BE2C (cell line): ENCODE data around the gene RALGPS1.

Source experiments
- DNase-seq: peaks from one replicate; pipeline ENCODE4 v3.0.0-alpha.2; 2020
- H3K27me3 ChIP-seq: fragments of 250-450 bp; sonication (Bioruptor Pico); 2 replicates; pipeline ENCODE4 v1.5.1; 2020; ENCODE audit warnings: mild to moderate bottlenecking
- H3K36me3 ChIP-seq: fragments of 250-450 bp; sonication (Bioruptor Pico); 2 replicates; pipeline ENCODE4 v1.5.1; 2020; ENCODE audit warnings: mild to moderate bottlenecking
- H3K4me1 ChIP-seq: fragments of 250-450 bp; sonication (Bioruptor Pico); 2 replicates; pipeline ENCODE4 v1.5.1; 2020
- H3K4me3 ChIP-seq: 2 replicates; pipeline ENCODE4 v1.5.1; 2011; ENCODE audit warnings: low read depth, low read length
- H3K9me3 ChIP-seq: fragments of 250-450 bp; sonication (Bioruptor Pico); 2 replicates; pipeline ENCODE4 v1.5.1; 2020
- CTCF ChIP-seq: IDR thresholded peaks from 2 replicates; pipeline ENCODE4 v1.5.1; 2012; ENCODE audit warnings: mild to moderate bottlenecking, low read depth, low read length

Gene RALGPS1

GRCh38 chr9:127173063-127173462, 258.5 kb downstream of the RALGPS1 start:
- Histone ChIP-seq H3K4me1 (no peaks in the 10 kb centered on the region), H3K4me3 (no peak overlapping the region), H3K9me3 (no peaks in the 10 kb centered on the region), H3K36me3 (no peaks in the 10 kb centered on the region), H3K27me3 (no peaks in the 10 kb centered on the region)
- DNase-seq: no peak
- no peak for TF ChIP-seq CTCF

- H3K9me3 ChIP-seq: no peaks in the 10 kb centered on the region
- no peaks in the 10 kb centered on the region for H3K4me1 ChIP-seq
- no peak for DNase-seq
- H3K4me3 ChIP-seq: no peak overlapping the region
- TF ChIP-seq CTCF: no peak
- H3K27me3 ChIP-seq: no peaks in the 10 kb centered on the region
- H3K36me3 ChIP-seq: no peaks in the 10 kb centered on the region
These were observed 260.1 kb downstream of the RALGPS1 start for GRCh38 chr9:127174386-127175318.

GRCh38 chr9:127175319-127175715, 260.7 kb downstream of the RALGPS1 start:
- Histone ChIP-seq H3K4me3 (no peak overlapping the region), H3K4me1 (no peaks in the 10 kb centered on the region), H3K27me3 (no peaks in the 10 kb centered on the region), H3K9me3 (no peaks in the 10 kb centered on the region), H3K36me3 (no peaks in the 10 kb centered on the region)
- no peak for TF ChIP-seq CTCF
- DNase-seq: no peak

- no peak for TF ChIP-seq CTCF
- H3K9me3 ChIP-seq: no peaks in the 10 kb centered on the region
- no peaks in the 10 kb centered on the region for H3K36me3 ChIP-seq
- no peaks in the 10 kb centered on the region for H3K4me1 ChIP-seq
- no peak for DNase-seq
- H3K27me3 ChIP-seq: no peaks in the 10 kb centered on the region
- H3K4me3 ChIP-seq: no peak overlapping the region
These were observed 261.2 kb downstream of the RALGPS1 start for GRCh38 chr9:127175764-127176163.

- Histone ChIP-seq H3K4me1 (no peaks in the 10 kb centered on the region), H3K9me3 (no peaks in the 10 kb centered on the region), H3K27me3 (no peaks in the 10 kb centered on the region), H3K36me3 (no peaks in the 10 kb centered on the region), H3K4me3 (no peak overlapping the region)
- no peak for TF ChIP-seq CTCF
- DNase-seq: no peak
These were observed 262.0 kb downstream of the RALGPS1 start for GRCh38 chr9:127176631-127177030.

GRCh38 chr9:127177231-127177630, 262.6 kb downstream of the RALGPS1 start:
- H3K4me1 ChIP-seq: no peaks in the 10 kb centered on the region
- no peak for TF ChIP-seq CTCF
- no peaks in the 10 kb centered on the region for H3K27me3 ChIP-seq
- no peaks in the 10 kb centered on the region for H3K36me3 ChIP-seq
- no peak overlapping the region for H3K4me3 ChIP-seq
- no peak for DNase-seq
- H3K9me3 ChIP-seq: no peaks in the 10 kb centered on the region
